ENCODE data around the gene SLC17A2.

- no peak for TF ChIP-seq RFX5 (IDR thresholded peaks at IDR 0.05; ENCODE audit: low read depth, low read length)
- TF ChIP-seq CTCF (conservative IDR thresholded peaks at IDR 0.05; ENCODE audit: low read depth, low read length), result no peak
- no peak for TF ChIP-seq RAD21 (IDR thresholded peaks at IDR 0.05; ENCODE audit: low read length)
- no peak for TF ChIP-seq SMC3 (IDR thresholded peaks at IDR 0.05; ENCODE audit: low read depth, low read length)
- no peak for TF ChIP-seq MAZ (IDR thresholded peaks at IDR 0.05; ENCODE audit: borderline replicate concordance, low read depth, low read length)
- TF ChIP-seq POLR2A (IDR thresholded peaks at IDR 0.05; ENCODE audit: low read depth, low read length), result no peak
- TF ChIP-seq FOS (IDR thresholded peaks at IDR 0.05; ENCODE audit: low read depth, low read length), result no peak
- TF ChIP-seq RCOR1 (IDR thresholded peaks at IDR 0.05; ENCODE audit: insufficient replicate concordance, low read length), result no peak
- TF ChIP-seq, protein P1, sequence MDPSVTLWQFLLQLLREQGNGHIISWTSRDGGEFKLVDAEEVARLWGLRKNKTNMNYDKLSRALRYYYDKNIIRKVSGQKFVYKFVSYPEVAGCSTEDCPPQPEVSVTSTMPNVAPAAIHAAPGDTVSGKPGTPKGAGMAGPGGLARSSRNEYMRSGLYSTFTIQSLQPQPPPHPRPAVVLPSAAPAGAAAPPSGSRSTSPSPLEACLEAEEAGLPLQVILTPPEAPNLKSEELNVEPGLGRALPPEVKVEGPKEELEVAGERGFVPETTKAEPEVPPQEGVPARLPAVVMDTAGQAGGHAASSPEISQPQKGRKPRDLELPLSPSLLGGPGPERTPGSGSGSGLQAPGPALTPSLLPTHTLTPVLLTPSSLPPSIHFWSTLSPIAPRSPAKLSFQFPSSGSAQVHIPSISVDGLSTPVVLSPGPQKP (IDR thresholded peaks at IDR 0.05; ENCODE audit: borderline replicate concordance, low read depth, low read length), result no peak
- TF ChIP-seq MXI1 (IDR thresholded peaks at IDR 0.05; ENCODE audit: borderline replicate concordance, low read depth, low read length), result no peak
Observed at GRCh38 chr6:25875926-25876602, 54.4 kb downstream of the SLC17A2 start.

Data from IMR-90 (cell line).